OCI-LY1 (cell line): Measurements from ENCODE around the gene DOCK1.

Source experiments
- EZH2 ChIP-seq: fragments of 200-600 bp; sonication (generic), shearing (Covaris generic); IDR thresholded peaks from 2 replicates; pipeline ENCODE4 v1.8.0; 2017; ENCODE audit warnings: borderline replicate concordance, mixed run types, mild to moderate bottlenecking, antibody characterized with exemption, low read length, moderate library complexity, mixed read lengths
- TF ChIP-seq, protein P1 (sequence below): fragments of 200-600 bp; sonication (generic), shearing (Covaris generic); IDR thresholded peaks from 2 replicates; pipeline ENCODE4 v1.5.1; 2017; ENCODE audit warnings: mild to moderate bottlenecking, antibody characterized with exemption, low read length, moderate library complexity, mixed read lengths

DNA sequence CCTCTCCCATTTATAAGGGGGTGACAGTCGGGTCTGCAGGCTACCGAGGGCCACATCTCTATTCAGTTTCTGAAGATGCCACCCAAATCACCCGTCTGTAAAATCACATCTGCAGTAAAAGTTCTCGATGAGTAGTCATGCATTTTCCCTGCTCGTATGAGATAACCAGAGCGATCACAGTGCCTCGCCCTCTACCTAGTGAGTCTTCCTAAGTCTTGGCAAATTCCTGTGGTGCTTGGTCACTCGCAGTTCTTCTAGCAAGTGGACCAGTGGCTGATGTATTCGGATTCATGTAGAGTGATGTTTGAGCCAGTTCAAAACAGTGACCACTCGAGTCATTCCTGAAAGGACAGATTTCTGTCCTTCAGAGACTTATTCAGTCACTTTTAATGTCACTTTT lies 246.3 kb downstream of the DOCK1 start:
- TF ChIP-seq, protein P1, sequence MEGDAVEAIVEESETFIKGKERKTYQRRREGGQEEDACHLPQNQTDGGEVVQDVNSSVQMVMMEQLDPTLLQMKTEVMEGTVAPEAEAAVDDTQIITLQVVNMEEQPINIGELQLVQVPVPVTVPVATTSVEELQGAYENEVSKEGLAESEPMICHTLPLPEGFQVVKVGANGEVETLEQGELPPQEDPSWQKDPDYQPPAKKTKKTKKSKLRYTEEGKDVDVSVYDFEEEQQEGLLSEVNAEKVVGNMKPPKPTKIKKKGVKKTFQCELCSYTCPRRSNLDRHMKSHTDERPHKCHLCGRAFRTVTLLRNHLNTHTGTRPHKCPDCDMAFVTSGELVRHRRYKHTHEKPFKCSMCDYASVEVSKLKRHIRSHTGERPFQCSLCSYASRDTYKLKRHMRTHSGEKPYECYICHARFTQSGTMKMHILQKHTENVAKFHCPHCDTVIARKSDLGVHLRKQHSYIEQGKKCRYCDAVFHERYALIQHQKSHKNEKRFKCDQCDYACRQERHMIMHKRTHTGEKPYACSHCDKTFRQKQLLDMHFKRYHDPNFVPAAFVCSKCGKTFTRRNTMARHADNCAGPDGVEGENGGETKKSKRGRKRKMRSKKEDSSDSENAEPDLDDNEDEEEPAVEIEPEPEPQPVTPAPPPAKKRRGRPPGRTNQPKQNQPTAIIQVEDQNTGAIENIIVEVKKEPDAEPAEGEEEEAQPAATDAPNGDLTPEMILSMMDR, result no peak
- TF ChIP-seq EZH2, result no peak
